AML-193 (cell line): ENCODE measurements around the gene NMNAT3.
"Not testable (repeated sequence)": the region's sequence is repeated elsewhere in the genome, so short reads cannot be mapped to it uniquely, and the experiment has no call there.

Source experiments
- DNase-seq, 2 experiments: peaks; one replicate each; lab custom pipeline; 2025; lab: John Stamatoyannopoulos, UW

Gene NMNAT3

GRCh38 chr3:139583651-139584050 lies 94.1 kb downstream of the NMNAT3 start:
- DNase-seq = not testable (repeated sequence)

DNA sequence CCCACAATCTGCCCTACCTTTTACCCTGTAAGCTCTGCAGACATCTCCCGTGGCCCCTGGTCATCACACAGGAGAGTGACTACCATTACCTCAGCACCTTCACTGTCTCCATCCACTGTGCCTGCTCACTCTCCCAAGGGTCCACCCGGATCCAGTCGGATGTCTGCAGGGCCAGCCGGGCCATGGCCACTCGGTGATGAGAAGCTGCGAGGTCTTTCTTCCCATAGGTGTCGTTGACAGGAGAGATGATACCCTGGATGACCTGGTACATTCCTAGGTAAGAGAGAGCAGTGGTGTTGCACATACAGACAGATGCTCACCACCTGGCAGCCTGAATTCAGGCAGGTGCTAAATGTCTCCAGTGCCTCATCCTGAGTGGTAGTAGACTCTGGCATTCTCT lies 99.0 kb downstream of the NMNAT3 start:
- DNase-seq = no peak

DNA sequence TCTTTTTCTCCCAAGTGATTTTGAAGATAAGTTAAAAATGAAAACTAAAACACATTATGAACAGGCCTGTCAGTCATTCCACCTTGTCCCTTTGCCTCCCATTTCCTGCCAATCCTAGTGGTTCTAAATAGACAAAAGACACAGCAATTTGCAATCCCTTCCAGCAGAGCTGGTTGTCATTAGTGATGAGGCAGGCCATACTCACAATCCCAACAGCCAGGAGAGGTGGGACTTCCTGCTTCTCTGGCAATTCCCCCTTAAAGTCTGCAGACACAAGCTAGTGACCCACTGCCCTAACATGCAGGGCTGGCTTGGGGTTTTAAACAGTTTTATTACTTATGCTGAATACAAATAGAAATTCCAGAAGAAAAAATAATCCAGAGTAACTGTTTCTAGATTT lies 99.9 kb downstream of the NMNAT3 start:
- no peak for DNase-seq

- DNase-seq = no peak
Measured at GRCh38 chr3:139577346-139577745, 100.4 kb downstream of the NMNAT3 start.

DNA sequence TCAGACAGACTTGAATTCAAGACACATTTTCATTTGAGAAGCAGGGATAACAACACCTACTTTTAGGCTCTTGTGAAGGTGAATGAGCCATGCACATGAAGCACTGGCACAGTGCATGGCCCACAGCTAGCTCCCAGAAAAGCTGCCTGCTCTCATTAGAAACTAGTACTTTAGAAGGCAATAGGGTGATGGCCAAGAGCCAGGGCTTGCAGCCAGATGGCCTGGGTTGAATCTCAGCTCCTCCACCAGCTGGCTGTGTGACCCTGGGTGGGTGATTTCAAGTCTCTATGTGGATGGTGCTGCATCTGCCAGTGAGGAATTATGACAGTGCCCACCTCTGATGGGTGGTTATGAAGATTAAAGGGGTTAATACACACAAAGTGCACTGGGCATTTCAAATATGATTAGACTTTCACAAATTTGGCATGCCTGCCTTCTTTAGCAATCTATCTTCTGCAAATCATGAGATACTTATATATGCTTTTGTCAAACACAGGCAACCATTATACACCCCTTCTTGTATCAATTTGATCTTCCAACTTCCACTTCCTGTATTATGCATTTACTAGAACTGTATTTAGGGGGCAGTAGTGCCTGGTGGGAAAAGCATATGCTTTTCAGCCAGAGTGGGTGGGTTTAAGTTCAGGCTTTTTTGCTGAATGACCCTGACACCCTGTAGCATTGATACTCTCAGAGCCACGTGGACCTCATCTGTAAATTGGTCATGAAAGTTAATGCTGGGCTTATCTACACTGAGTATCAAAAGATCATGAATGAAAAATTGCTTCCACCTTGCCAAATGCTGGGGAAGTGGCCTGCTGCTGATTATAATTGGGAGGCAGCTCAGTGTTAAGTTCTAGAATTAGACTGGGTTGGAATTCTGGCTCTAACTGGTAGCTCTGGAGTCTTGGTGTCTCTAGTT lies 103.5 kb downstream of the NMNAT3 start:
- no peak for DNase-seq

- DNase-seq = peak; percentile 97
Measured at GRCh38 chr3:139572847-139573672, 104.7 kb downstream of the NMNAT3 start.

DNA sequence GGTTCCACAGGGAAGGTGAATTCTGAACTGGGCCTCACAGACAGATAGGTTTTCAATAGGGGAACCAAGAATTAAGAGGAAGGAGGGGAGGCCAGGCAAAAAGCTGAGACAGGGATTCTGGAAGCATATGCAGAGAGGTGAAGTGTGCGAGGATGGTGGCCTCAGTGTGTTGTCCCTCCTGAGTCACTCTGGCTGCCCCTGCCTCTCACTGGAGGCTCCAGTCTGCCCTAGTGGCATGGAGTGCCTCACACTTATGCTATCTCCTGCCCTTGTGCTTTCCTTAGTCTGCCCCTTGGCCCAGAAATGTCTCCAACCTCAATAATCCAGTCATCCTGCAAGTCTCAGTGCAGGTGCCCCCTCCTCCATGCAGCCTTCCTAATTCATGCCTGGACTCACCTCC lies 106.1 kb downstream of the NMNAT3 start:
- no peak for DNase-seq

DNA sequence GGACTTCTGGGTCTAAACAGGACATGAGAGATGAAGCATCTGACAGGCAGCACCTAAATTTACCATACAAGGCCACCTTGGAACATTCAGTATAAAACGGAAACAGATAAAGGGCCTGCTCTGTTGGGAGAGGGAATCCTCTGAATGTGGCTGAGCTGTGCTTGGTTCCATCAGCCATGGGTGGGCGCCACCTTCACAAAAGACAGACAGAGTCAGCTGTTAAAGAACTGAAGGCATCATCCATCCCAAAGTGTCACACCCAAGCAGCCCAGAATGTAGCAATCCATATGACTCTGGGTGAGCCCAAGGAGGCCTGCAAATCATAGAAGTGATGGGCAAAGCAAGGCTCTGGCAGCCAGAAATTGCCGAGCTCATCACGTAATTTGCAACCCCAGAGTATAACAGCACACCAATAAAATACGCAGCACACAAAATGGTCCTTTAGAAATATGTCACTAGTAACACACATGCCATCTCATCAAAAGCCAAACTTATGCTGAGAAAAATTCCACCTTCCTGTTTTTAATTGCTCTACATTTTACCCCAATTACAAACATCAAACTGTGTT lies 113.4 kb downstream of the NMNAT3 start:
- DNase-seq = peak; percentile 25 to 31

DNA sequence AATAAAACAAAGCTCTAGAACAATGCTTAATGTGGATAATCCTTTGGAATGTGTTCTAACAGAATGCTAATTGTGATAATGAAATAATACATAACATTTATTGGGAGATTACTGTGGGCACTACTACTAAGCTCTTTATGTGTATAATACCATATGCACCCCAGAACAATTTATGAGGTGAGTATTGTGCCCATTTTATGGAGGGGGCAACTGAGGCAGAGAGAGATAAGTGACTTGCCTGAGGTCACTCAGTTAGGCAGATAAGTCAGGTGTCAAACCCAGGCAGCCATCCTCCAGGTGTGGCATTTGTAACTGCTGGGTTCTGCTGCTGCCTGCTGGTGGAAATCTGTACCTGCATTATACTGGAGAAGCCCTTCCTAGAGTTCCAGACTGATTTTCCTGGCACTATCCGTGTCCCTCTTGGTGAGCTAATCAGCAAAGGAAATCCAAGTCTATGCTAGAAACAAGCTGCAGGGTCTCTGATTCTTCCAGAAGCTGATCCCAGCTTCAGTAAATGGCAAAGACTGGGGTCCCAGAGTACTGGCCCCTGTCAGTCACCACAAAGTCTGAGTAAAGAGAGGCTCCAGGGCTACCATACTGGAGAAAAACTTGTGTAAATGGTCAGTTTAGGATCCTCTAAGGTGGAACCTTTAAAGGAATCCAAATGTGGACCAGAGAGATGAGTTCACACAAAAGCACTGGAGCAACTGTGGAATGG lies 115.7 kb downstream of the NMNAT3 start:
- DNase-seq = no peak

GRCh38 chr3:139561255-139561817 lies 116.4 kb downstream of the NMNAT3 start:
- no peak for DNase-seq

GRCh38 chr3:139560411-139560810 lies 117.4 kb downstream of the NMNAT3 start:
- no peak for DNase-seq

- DNase-seq = no peak
Measured at GRCh38 chr3:139559541-139559940, 118.2 kb downstream of the NMNAT3 start.

- DNase-seq = no peak
Measured at GRCh38 chr3:139558351-139559266, 119.2 kb downstream of the NMNAT3 start.

GRCh38 chr3:139557041-139557440 lies 120.7 kb downstream of the NMNAT3 start:
- DNase-seq = no peak

GRCh38 chr3:139555249-139555648 lies 122.5 kb downstream of the NMNAT3 start:
- no peak for DNase-seq

DNA sequence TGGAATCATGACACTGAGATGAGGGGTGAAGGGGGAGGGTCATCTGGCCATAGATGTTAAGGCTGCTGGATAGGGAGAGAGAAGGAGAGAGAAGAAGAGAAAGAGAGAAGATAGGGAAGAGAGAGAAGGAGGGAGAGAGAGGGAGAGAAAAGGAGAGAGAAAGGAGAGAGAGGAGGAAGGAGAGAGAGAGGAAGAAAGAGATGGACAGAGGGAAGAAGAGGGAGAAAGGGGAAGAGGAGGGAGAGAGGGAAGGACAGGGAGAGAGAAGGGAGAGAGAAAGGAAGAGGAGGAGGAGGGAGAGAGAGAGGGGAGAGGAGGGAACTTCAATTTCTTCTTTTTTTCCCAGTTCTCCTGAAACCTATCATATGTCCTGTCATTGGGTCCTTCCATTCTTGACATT lies 123.1 kb downstream of the NMNAT3 start:
- no peak for DNase-seq

GRCh38 chr3:139552632-139553365 lies 125.0 kb downstream of the NMNAT3 start:
- peak in 1 of 2 experiments; percentile 9 for DNase-seq

DNA sequence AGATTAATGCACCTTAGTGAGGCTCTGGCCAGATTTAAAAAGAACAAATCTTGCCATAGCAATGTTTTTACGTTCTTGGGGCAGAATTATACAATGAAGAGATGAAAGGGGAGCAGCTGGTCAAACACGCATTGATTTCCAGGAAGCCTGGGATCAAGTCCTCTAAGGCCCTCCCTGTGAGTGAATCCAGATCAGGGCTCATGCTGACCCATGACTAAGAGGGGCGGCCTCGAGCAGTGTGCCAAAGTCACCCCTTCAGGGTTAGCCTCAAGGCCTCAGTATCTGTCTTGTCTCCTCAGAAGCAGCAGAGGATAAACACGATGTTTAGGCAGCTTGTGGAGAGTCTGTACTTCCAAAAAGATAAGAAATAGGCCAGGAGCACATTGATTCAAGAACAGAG lies 129.0 kb downstream of the NMNAT3 start:
- DNase-seq = no peak

DNA sequence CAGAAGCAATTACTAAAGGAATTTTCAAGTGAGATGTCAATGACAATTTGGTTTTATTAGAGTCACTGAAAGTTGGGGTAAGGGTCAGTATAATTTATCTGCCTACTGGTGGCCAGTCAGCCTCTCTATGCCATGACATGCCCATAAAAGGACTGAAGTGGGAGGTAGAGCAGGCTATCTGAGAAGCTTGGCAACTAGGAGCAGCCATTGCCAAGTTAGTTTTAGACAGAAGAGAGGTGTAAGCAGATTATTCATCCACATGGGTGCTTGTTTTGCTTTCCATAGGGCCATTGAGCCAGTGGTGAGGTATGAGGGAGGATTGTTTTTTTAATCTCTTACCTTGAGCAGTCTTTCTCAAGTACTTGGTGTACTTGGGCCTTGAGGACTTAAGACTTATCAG lies 130.1 kb downstream of the NMNAT3 start:
- no peak for DNase-seq

DNA sequence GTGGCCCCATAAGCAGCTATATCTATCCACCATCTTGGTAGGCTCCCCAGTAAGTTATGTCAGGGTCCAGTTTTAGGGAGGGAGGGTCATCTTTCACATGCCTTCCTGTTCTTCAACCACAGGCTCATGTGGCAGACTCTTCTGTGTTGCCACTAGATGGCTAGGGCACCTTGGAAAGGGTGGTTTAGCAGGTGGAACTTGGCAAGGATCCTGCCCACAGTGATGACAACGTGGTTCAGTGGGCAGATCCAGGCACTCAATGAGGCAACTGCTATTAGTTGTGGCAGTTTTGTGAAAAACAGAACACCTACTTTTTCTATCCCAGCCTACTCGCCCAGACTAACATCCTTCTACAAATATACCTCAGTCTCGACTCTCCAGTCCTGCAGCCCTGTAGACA lies 131.0 kb downstream of the NMNAT3 start:
- no peak for DNase-seq
